Activated CD8-positive, alpha-beta memory T cell treated with anti-CD3 and anti-CD28 coated beads, Interleukin-2, amount 50 U/mL, for 48 hours (primary cell): ENCODE data around the gene SYT8.

Experiments
- DNase-seq: peaks from one replicate; pipeline ENCODE4 v3.0.0-alpha.2; 2020

SYT8 gene

GRCh38 chr11:1820463-1821325 is 14.1 kb upstream of the SYT8 start:
- DNase-seq: no peak

- DNase-seq: no peak
Observed at GRCh38 chr11:1821562-1821961, 13.2 kb upstream of the SYT8 start.

GRCh38 chr11:1822648-1823375 is 12.0 kb upstream of the SYT8 start:
- DNase-seq: no peak

- no peak for DNase-seq
Observed at GRCh38 chr11:1823376-1824220, 11.2 kb upstream of the SYT8 start.

GRCh38 chr11:1824221-1825038 is 10.4 kb upstream of the SYT8 start:
- no peak for DNase-seq

- peak; percentile 61 for DNase-seq
Observed at GRCh38 chr11:1825039-1825740, 9.6 kb upstream of the SYT8 start.

- no peak for DNase-seq
Observed at GRCh38 chr11:1825785-1826451, 8.9 kb upstream of the SYT8 start.

GRCh38 chr11:1826552-1827094 is 8.2 kb upstream of the SYT8 start:
- no peak for DNase-seq

- no peak for DNase-seq
Observed at GRCh38 chr11:1827095-1827813, 7.5 kb upstream of the SYT8 start.

GRCh38 chr11:1827931-1828330 is 6.9 kb upstream of the SYT8 start:
- no peak for DNase-seq

GRCh38 chr11:1828542-1828941 is 6.2 kb upstream of the SYT8 start:
- DNase-seq: no peak

- no peak for DNase-seq
Observed at GRCh38 chr11:1829039-1829820, 5.6 kb upstream of the SYT8 start.

GRCh38 chr11:1830004-1830321 is 4.8 kb upstream of the SYT8 start:
- no peak for DNase-seq

GRCh38 chr11:1830322-1831223 is 4.2 kb upstream of the SYT8 start:
- peak; percentile 54 for DNase-seq

GRCh38 chr11:1831338-1832210 is 3.2 kb upstream of the SYT8 start:
- DNase-seq: no peak

- peak; percentile 94 for DNase-seq
Observed at GRCh38 chr11:1832211-1832919, 2.4 kb upstream of the SYT8 start.

GRCh38 chr11:1832920-1833295 is 1.9 kb upstream of the SYT8 start:
- DNase-seq: no peak
